Endothelial cell of umbilical vein (primary cell): Measurements from ENCODE around the gene PIGM. TPM values are rescaled to one million over a fixed set of nuclear protein-coding genes. Genes with fewer than 3 reads are reported as not detected.

ENCODE experiments used
- BruUV-seq: library from RNA; stranded (reverse); fragments of 400-500 nt; replicated peaks from 2 replicates; lab custom pipeline; 2021; lab: Mats Ljungman, UMichigan
- CTCF ChIA-PET: fragments of 300-600, 350-600 bp; sonication (Branson Sonifier 250); formaldehyde crosslinking; loops from one replicate; lab custom pipeline; 2021; ENCODE audit warnings: antibody characterized with exemption, inconsistent platforms; lab: Charles Lee
- POLR2A ChIA-PET: fragments of 300-600, 350-600 bp; sonication (Branson Sonifier 250); formaldehyde crosslinking; loops from one replicate; lab custom pipeline; 2021; ENCODE audit warnings: antibody characterized with exemption, inconsistent platforms; lab: Charles Lee
- DNase-seq: peaks from one replicate; pipeline ENCODE4 v3.0.0-alpha.2; 2011; ENCODE audit warnings: low read depth, low spot score
- FAIRE-seq: peaks from 2 replicates; lab custom pipeline; 2011; peaks lifted over from hg19 to GRCh38; lab: Jason Lieb, UNC
- H2AFZ ChIP-seq: 2 replicates; pipeline ENCODE4 v1.6.0; 2012; ENCODE audit warnings: low read depth, low read length, control low read depth, inconsistent platforms
- H3K27ac ChIP-seq: 2 replicates; pipeline ENCODE4 v1.5.1; 2011; ENCODE audit warnings: low read depth, mild to moderate bottlenecking, control low read depth, low read length, moderate library complexity; ENCODE audit not compliant: insufficient read depth
- H3K27me3 ChIP-seq, 2 experiments: 2 replicates each; pipeline versions ENCODE4 v1.6.0 to v1.6.1; 2011; ENCODE audit warnings: low read length in 2 of 2, mixed read lengths in 1 of 2; ENCODE audit not compliant: control insufficient read depth in 2 of 2, insufficient read depth in 2 of 2
- H3K36me3 ChIP-seq, 2 experiments: 2 replicates in 1 of 2; 3 replicates in 1 of 2; pipeline ENCODE4 v1.5.1; 2011; ENCODE audit warnings: low read length in 2 of 2, mild to moderate bottlenecking in 1 of 2, moderate library complexity in 1 of 2; ENCODE audit not compliant: control insufficient read depth in 2 of 2, insufficient read depth in 2 of 2; ENCODE audit errors: extremely low read depth in 1 of 2
- H3K4me1 ChIP-seq: 3 replicates; pipeline ENCODE4 v1.5.1; 2011; ENCODE audit warnings: mild to moderate bottlenecking, low read length; ENCODE audit not compliant: control insufficient read depth, insufficient read depth; ENCODE audit errors: extremely low read depth
- H3K4me2 ChIP-seq: 2 replicates; pipeline ENCODE4 v1.6.1; 2011; ENCODE audit warnings: low read length, control low read depth, mixed read lengths; ENCODE audit not compliant: insufficient read depth
- H3K4me3 ChIP-seq, 3 experiments: fragments of 200-600 bp in 1 of 3; sonication (generic), shearing (Covaris generic) in 1 of 3; replicated peaks in 1 of 3; 2 replicates each; pipeline ENCODE4 v1.5.1; 2011 to 2016; ENCODE audit warnings: control low read depth in 3 of 3, low read length in 3 of 3, mild to moderate bottlenecking in 2 of 3, inconsistent platforms in 1 of 3, low read depth in 1 of 3, moderate library complexity in 1 of 3; ENCODE audit not compliant: insufficient read depth in 1 of 3
- H3K79me2 ChIP-seq: 2 replicates; pipeline ENCODE4 v1.6.0; 2012; ENCODE audit warnings: low read length, inconsistent platforms; ENCODE audit not compliant: control insufficient read depth, insufficient read depth
- H3K9ac ChIP-seq: replicated peaks from 2 replicates; pipeline ENCODE3; 2011; ENCODE audit warnings: low read length, control low read depth; ENCODE audit not compliant: insufficient read depth; ENCODE audit errors: extremely low read depth
- H3K9me1 ChIP-seq: replicated peaks from 3 replicates; pipeline ENCODE4 v1.6.0; 2011; ENCODE audit warnings: mild to moderate bottlenecking, low read length; ENCODE audit not compliant: control insufficient read depth, insufficient read depth; ENCODE audit errors: extremely low read depth
- H3K9me3 ChIP-seq: replicated peaks from 2 replicates; pipeline ENCODE4 v1.5.1; 2012; ENCODE audit warnings: low read length, inconsistent platforms; ENCODE audit not compliant: control insufficient read depth, insufficient read depth
- H4K20me1 ChIP-seq: replicated peaks from 2 replicates; pipeline ENCODE3; 2011; ENCODE audit warnings: mild to moderate bottlenecking, low read length; ENCODE audit not compliant: control insufficient read depth, insufficient read depth; ENCODE audit errors: extremely low read depth
- CTCF ChIP-seq, 2 donors: IDR thresholded peaks; 1 replicate in 1 of 2; 2 replicates in 1 of 2; pipeline ENCODE4 v1.5.1; 2011; ENCODE audit warnings: low read length in 2 of 2, mild to moderate bottlenecking in 2 of 2, moderate library complexity in 2 of 2, control low read depth in 1 of 2, inconsistent platforms in 1 of 2, low read depth in 1 of 2; ENCODE audit not compliant: insufficient read depth in 1 of 2; ENCODE audit errors: extremely low read depth in 1 of 2
- EZH2 ChIP-seq: IDR thresholded peaks from 2 replicates; pipeline ENCODE4 v1.6.1; 2012; ENCODE audit warnings: borderline replicate concordance, low read depth, mild to moderate bottlenecking, moderate library complexity, low read length, inconsistent platforms; ENCODE audit not compliant: severe bottlenecking
- FOS ChIP-seq: IDR thresholded peaks from 2 replicates; pipeline ENCODE4 v1.6.1; 2011; ENCODE audit warnings: mild to moderate bottlenecking, low read length, moderate library complexity, borderline replicate concordance; ENCODE audit not compliant: insufficient read depth
- GATA2 ChIP-seq: IDR thresholded peaks from 2 replicates; pipeline ENCODE4 v1.7.0; 2011; ENCODE audit warnings: low read depth, mild to moderate bottlenecking, moderate library complexity, mixed read lengths, low read length; ENCODE audit not compliant: insufficient read length, insufficient read depth
- JUN ChIP-seq: IDR thresholded peaks from 2 replicates; pipeline ENCODE4 v1.6.1; 2011; ENCODE audit warnings: borderline replicate concordance, low read depth; ENCODE audit not compliant: insufficient read length, insufficient read depth
- MYC ChIP-seq: IDR thresholded peaks from one replicate; pipeline ENCODE4 v1.6.1; 2011; ENCODE audit warnings: mild to moderate bottlenecking, low read depth, low read length
- POLR2A ChIP-seq: IDR thresholded peaks from 2 replicates; pipeline ENCODE4 v1.6.1; 2012; ENCODE audit warnings: low read depth, mild to moderate bottlenecking, control low read depth, low read length
- POLR2AphosphoS5 ChIP-seq: IDR thresholded peaks from 2 replicates; pipeline ENCODE4 v1.6.1; 2012; ENCODE audit warnings: low read depth, mild to moderate bottlenecking, control low read depth, low read length, moderate library complexity; ENCODE audit not compliant: insufficient read depth
- dilution Hi-C: fragments of 300-500 bp; cut with MboI; formaldehyde crosslinking; loops from one replicate; pipeline ENCODE4 v1.15.0; 2019; ENCODE audit warnings: low sequenced_read_pairs; ENCODE audit not compliant: extremely low pct_ligation_motif_present
- intact Hi-C: fragments of 100-400 bp; cut with micrococcal nuclease; formaldehyde crosslinking; loops from one replicate; pipeline ENCODE4 v1.10.0; 2022
- polyA plus RNA-seq, 4 experiments: library from polyadenylated mRNA; depleted of rRNA in 3 of 4; stranded (reverse) in 3 of 4; unstranded in 1 of 4; fragments of >200 nt; gene quantifications; 2 replicates each; pipeline versions ENCODE4 v1.2.1 to v1.2.3, GENCODE V29; 2011 to 2012; ENCODE audit warnings: missing spikeins in 1 of 4
- total RNA-seq: library from RNA; stranded (reverse); gene quantifications from 2 replicates; pipeline ENCODE4 v1.2.3, GENCODE V29; 2021
- TF ChIP-seq, protein P1 (sequence below): IDR thresholded peaks from 2 replicates; pipeline ENCODE4 v1.6.1; 2011; ENCODE audit not compliant: insufficient read depth, insufficient read length

The PIGM gene
- total and polyA plus RNA-seq, 2 donors (not counting 3 experiments of a cell fraction or from before 2014, with no cell fraction given) = 3.4 to 5.4 TPM

GRCh38 chr1:159994896-159995295, 36.9 kb downstream of the PIGM start:
- no peaks in the 10 kb centered on the region for H4K20me1 ChIP-seq
- intact Hi-C loops (no loop called here), dilution Hi-C loops (no loop called here)
- H3K9me1 ChIP-seq = no peaks in the 10 kb centered on the region
- no peak overlapping the region for H2AFZ ChIP-seq
- TF ChIP-seq, protein P1, sequence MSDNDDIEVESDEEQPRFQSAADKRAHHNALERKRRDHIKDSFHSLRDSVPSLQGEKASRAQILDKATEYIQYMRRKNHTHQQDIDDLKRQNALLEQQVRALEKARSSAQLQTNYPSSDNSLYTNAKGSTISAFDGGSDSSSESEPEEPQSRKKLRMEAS = no peak
- TF ChIP-seq POLR2A = no peak
- TF ChIP-seq EZH2 = no peak
- no peak for TF ChIP-seq POLR2AphosphoS5
- TF ChIP-seq CTCF (IDR thresholded peaks at IDR 0.05; ENCODE audit: extremely low read depth in 1 of 2, insufficient read depth in 1 of 2, low read depth in 1 of 2, low read length in 2 of 2) = no peak
- no peak for TF ChIP-seq MYC
- no peak for TF ChIP-seq GATA2
- no peak for TF ChIP-seq JUN
- no peak for TF ChIP-seq FOS
- ChIA-PET CTCF (interaction anchor here (8.6 kb wide), 1 partner anchor 12 kb away, joined by 79 read pairs; no protein-coding TSS in a partner anchor), POLR2A (no interaction called here)
- no peaks in the 10 kb centered on the region for H3K79me2 ChIP-seq
- no peaks in the 10 kb centered on the region for H3K36me3 ChIP-seq
- peaks cover 12 to 15% of the 10 kb centered on the region in 2 experiments for H3K27me3 ChIP-seq
- H3K4me1 ChIP-seq = no peaks in the 10 kb centered on the region
- H3K27ac ChIP-seq = no peak overlapping the region
- BruUV-seq = no TSS peak
- FAIRE-seq (no peak), DNase-seq (no peak)
- H3K4me2 ChIP-seq = no peak overlapping the region
- no peaks in the 10 kb centered on the region for H3K9me3 ChIP-seq
- H3K4me3 ChIP-seq = no peak overlapping the region
- H3K9ac ChIP-seq = no peak overlapping the region
